Neuronal stem cell (in vitro differentiated cells): ENCODE data around the gene OPTC.

Experiments used
- DNase-seq: peaks from one replicate; pipeline ENCODE4 v3.0.0-alpha.2; 2013; ENCODE audit warnings: low spot score
- H2AFZ ChIP-seq: one replicate; pipeline ENCODE4 v1.6.1; 2013; ENCODE audit warnings: mild to moderate bottlenecking, low read length, inconsistent platforms
- H2AK5ac ChIP-seq: 2 replicates; pipeline ENCODE4 v1.6.1; 2013; ENCODE audit warnings: low read depth, mild to moderate bottlenecking, inconsistent platforms, low read length, moderate library complexity, mixed read lengths
- H2BK120ac ChIP-seq: 2 replicates; pipeline ENCODE4 v1.6.1; 2013; ENCODE audit warnings: low read depth, mild to moderate bottlenecking, inconsistent platforms, low read length, moderate library complexity, mixed read lengths
- H2BK12ac ChIP-seq: one replicate; pipeline ENCODE4 v1.6.1; 2013; ENCODE audit warnings: low read length, inconsistent platforms
- H2BK15ac ChIP-seq: 2 replicates; pipeline ENCODE4 v1.6.1; 2013; ENCODE audit warnings: mild to moderate bottlenecking, low read length, inconsistent platforms, mixed read lengths
- H2BK5ac ChIP-seq: one replicate; pipeline ENCODE4 v1.6.1; 2013; ENCODE audit warnings: inconsistent platforms, mild to moderate bottlenecking, low read length, moderate library complexity
- H3K14ac ChIP-seq: one replicate; pipeline ENCODE4 v1.6.1; 2013; ENCODE audit warnings: low read length, inconsistent platforms
- H3K18ac ChIP-seq: 2 replicates; pipeline ENCODE4 v1.6.1; 2013; ENCODE audit warnings: low read length, inconsistent platforms
- H3K23ac ChIP-seq: 2 replicates; pipeline ENCODE4 v1.6.1; 2013; ENCODE audit warnings: low read depth, mild to moderate bottlenecking, mixed read lengths, low read length, inconsistent platforms; ENCODE audit not compliant: poor library complexity
- H3K27ac ChIP-seq: replicated peaks from 3 replicates; pipeline ENCODE4 v1.5.1; 2013; ENCODE audit warnings: low read length, inconsistent platforms
- H3K27me3 ChIP-seq, 3 experiments: 2 replicates each; pipeline ENCODE4 v1.6.1; 2013; ENCODE audit warnings: low read length in 3 of 3, mild to moderate bottlenecking in 2 of 3, inconsistent platforms in 1 of 3, low read depth in 1 of 3, mixed read lengths in 1 of 3, moderate library complexity in 1 of 3; ENCODE audit not compliant: control insufficient read depth in 3 of 3, insufficient read depth in 3 of 3
- H3K36me3 ChIP-seq, 2 donors: replicated peaks in 1 of 2; 2 replicates each; pipeline ENCODE4 v1.6.1; 2013; ENCODE audit warnings: low read length in 2 of 2; ENCODE audit not compliant: control insufficient read depth in 2 of 2, insufficient read depth in 2 of 2
- H3K4ac ChIP-seq: 2 replicates; pipeline ENCODE4 v1.6.1; 2013; ENCODE audit warnings: inconsistent platforms, mild to moderate bottlenecking, low read length, moderate library complexity
- H3K4me1 ChIP-seq, 2 donors: 1 replicate in 1 of 2; 2 replicates in 1 of 2; pipeline ENCODE4 v1.6.1; 2013; ENCODE audit warnings: low read length in 2 of 2, low read depth in 1 of 2; ENCODE audit not compliant: control insufficient read depth in 2 of 2, insufficient read depth in 1 of 2
- H3K4me2 ChIP-seq: one replicate; pipeline ENCODE4 v1.6.1; 2013; ENCODE audit warnings: mild to moderate bottlenecking, low read length, inconsistent platforms; ENCODE audit not compliant: insufficient read depth, poor library complexity, severe bottlenecking
- H3K4me3 ChIP-seq, 2 donors: 2 replicates each; pipeline ENCODE4 v1.5.1; 2013; ENCODE audit warnings: low read length in 2 of 2, mild to moderate bottlenecking in 2 of 2, inconsistent platforms in 1 of 2, moderate library complexity in 1 of 2
- H3K79me1 ChIP-seq: one replicate; pipeline ENCODE4 v1.6.1; 2013; ENCODE audit warnings: low read depth, mild to moderate bottlenecking, inconsistent platforms, low read length, moderate library complexity
- H3K9ac ChIP-seq: one replicate; pipeline ENCODE4 v1.6.1; 2013; ENCODE audit warnings: mild to moderate bottlenecking, low read depth, low read length, inconsistent platforms; ENCODE audit not compliant: poor library complexity
- H3K9me3 ChIP-seq, 2 donors: replicated peaks in 1 of 2; 2 replicates each; pipeline versions ENCODE3 to v1.6.1; 2013; ENCODE audit warnings: low read length in 2 of 2, mild to moderate bottlenecking in 2 of 2, inconsistent platforms in 1 of 2, low read depth in 1 of 2, mixed read lengths in 1 of 2, moderate library complexity in 1 of 2; ENCODE audit not compliant: control insufficient read depth in 2 of 2, insufficient read depth in 1 of 2
- H4K8ac ChIP-seq: one replicate; pipeline ENCODE4 v1.6.1; 2013; ENCODE audit warnings: low read depth, mild to moderate bottlenecking, inconsistent platforms, low read length, moderate library complexity
- H4K91ac ChIP-seq: one replicate; pipeline ENCODE4 v1.6.1; 2013; ENCODE audit warnings: low read length, low read depth, mild to moderate bottlenecking, inconsistent platforms; ENCODE audit not compliant: poor library complexity
- WGBS, 2 donors: extraction: QIAGEN DNeasy Blood & Tissue Kit; methylation state at CpG; one replicate each; pipeline ENCODE4 v1.1.7; 2013; ENCODE audit warnings: missing lambda C conversion rate in 2 of 2, mixed read lengths in 1 of 2; ENCODE audit not compliant: insufficient read length in 2 of 2, insufficient replicate concordance in 1 of 2; ENCODE audit errors: extremely low coverage in 2 of 2; 5-methylcytosine and 5-hydroxymethylcytosine counted together

Gene OPTC

GRCh38 chr1:203476216-203476814 lies 17.6 kb upstream of the OPTC start:
- Histone ChIP-seq H3K27ac (no peak overlapping the region), H3K36me3 (no peaks in the 10 kb centered on the region), H3K4me2 (no peak overlapping the region), H2BK120ac (no peak overlapping the region), H3K18ac (no peak overlapping the region), H3K9ac (peak overlapping the region; percentile 4), H3K9me3 (no peaks in the 10 kb centered on the region), H2AFZ (no peak overlapping the region), H2BK12ac (no peak overlapping the region), H2BK5ac (no peak overlapping the region), H3K79me1 (no peaks in the 10 kb centered on the region), H2BK15ac (no peak overlapping the region), H3K4ac (no peak overlapping the region), H3K14ac (no peak overlapping the region), H2AK5ac (no peak overlapping the region), H4K91ac (no peak overlapping the region), H4K8ac (no peak overlapping the region), H3K23ac (no peak overlapping the region), H3K27me3 (peaks cover 0 to 45% (median 0%) of the 10 kb centered on the region in 3 experiments), H3K4me1 (peaks cover 6 to 21% of the 10 kb centered on the region in 2 donors), H3K4me3 (no peak overlapping the region)
- no CpG with 5 or more reads among the region's 9 CpGs for WGBS, 2 donors
- no peak for DNase-seq

- H4K8ac ChIP-seq, result no peak overlapping the region
- H3K27me3 ChIP-seq, result peaks cover 0 to 48% (median 0%) of the 10 kb centered on the region in 3 experiments
- no peak overlapping the region for H2AFZ ChIP-seq
- H2BK120ac ChIP-seq, result no peak overlapping the region
- peaks cover 6 to 20% of the 10 kb centered on the region in 2 donors for H3K4me1 ChIP-seq
- H2BK12ac ChIP-seq, result no peak overlapping the region
- H2BK5ac ChIP-seq, result no peak overlapping the region
- H3K14ac ChIP-seq, result no peak overlapping the region
- H3K4me3 ChIP-seq, result no peak overlapping the region
- no peak overlapping the region for H3K4me2 ChIP-seq
- no peak overlapping the region for H2BK15ac ChIP-seq
- no peak overlapping the region for H3K4ac ChIP-seq
- no peaks in the 10 kb centered on the region for H3K36me3 ChIP-seq
- peak overlapping the region; percentile 77 for H2AK5ac ChIP-seq
- no peaks in the 10 kb centered on the region for H3K79me1 ChIP-seq
- H4K91ac ChIP-seq, result no peak overlapping the region
- no peak overlapping the region for H3K23ac ChIP-seq
- WGBS, 2 donors, result no CpG with 5 or more reads among the region's 3 CpGs
- no peaks in the 10 kb centered on the region for H3K9me3 ChIP-seq
- no peak overlapping the region for H3K27ac ChIP-seq
- no peak overlapping the region for H3K9ac ChIP-seq
- DNase-seq, result no peak
- no peak overlapping the region for H3K18ac ChIP-seq
These were observed 16.2 kb upstream of the OPTC start for GRCh38 chr1:203477748-203478147.

GRCh38 chr1:203478231-203478630 lies 15.7 kb upstream of the OPTC start:
- Histone ChIP-seq H3K23ac (no peak overlapping the region), H3K4me2 (no peak overlapping the region), H3K18ac (no peak overlapping the region), H3K14ac (no peak overlapping the region), H2BK15ac (no peak overlapping the region), H2BK12ac (no peak overlapping the region), H3K9ac (no peak overlapping the region), H2AK5ac (no peak overlapping the region), H4K91ac (no peak overlapping the region), H3K4me1 (peaks cover 6 to 20% of the 10 kb centered on the region in 2 donors), H3K27ac (no peak overlapping the region), H4K8ac (no peak overlapping the region), H2BK5ac (no peak overlapping the region), H2BK120ac (no peak overlapping the region), H2AFZ (no peak overlapping the region), H3K4me3 (no peak overlapping the region), H3K27me3 (peaks cover 0 to 48% (median 0%) of the 10 kb centered on the region in 3 experiments), H3K9me3 (no peaks in the 10 kb centered on the region), H3K36me3 (no peaks in the 10 kb centered on the region), H3K79me1 (no peaks in the 10 kb centered on the region), H3K4ac (no peak overlapping the region)
- no peak for DNase-seq
- no CpG with 5 or more reads among the region's 3 CpGs for WGBS, 2 donors

GRCh38 chr1:203478986-203479385 lies 15.0 kb upstream of the OPTC start:
- Histone ChIP-seq H3K27me3 (peaks cover 0 to 48% (median 0%) of the 10 kb centered on the region in 3 experiments), H3K4me1 (peaks cover 6 to 20% of the 10 kb centered on the region in 2 donors), H3K14ac (no peak overlapping the region), H3K79me1 (no peaks in the 10 kb centered on the region), H3K36me3 (no peaks in the 10 kb centered on the region), H3K18ac (no peak overlapping the region), H2BK15ac (no peak overlapping the region), H4K91ac (no peak overlapping the region), H2BK120ac (no peak overlapping the region), H4K8ac (no peak overlapping the region), H3K4me2 (no peak overlapping the region), H3K4me3 (no peak overlapping the region), H2BK12ac (no peak overlapping the region), H3K9ac (no peak overlapping the region), H3K23ac (no peak overlapping the region), H2AK5ac (no peak overlapping the region), H3K27ac (peak overlapping the region; percentile 66), H2AFZ (no peak overlapping the region), H2BK5ac (no peak overlapping the region), H3K4ac (no peak overlapping the region), H3K9me3 (no peaks in the 10 kb centered on the region)
- no peak for DNase-seq
- no CpG with 5 or more reads among the region's 5 CpGs for WGBS, 2 donors
